Fibroblast of mammary gland (primary cell): ENCODE data around the gene GADD45A.

ENCODE experiments used
- DNase-seq: peaks from one replicate; pipeline ENCODE4 v3.0.0-alpha.2; 2010; ENCODE audit warnings: low read depth
- H3K4me3 ChIP-seq: 2 replicates; pipeline ENCODE4 v1.5.1; 2011; ENCODE audit warnings: low read depth, mild to moderate bottlenecking, low read length, moderate library complexity; ENCODE audit not compliant: control insufficient read depth
- TF ChIP-seq, protein P1 (sequence below): conservative IDR thresholded peaks from 2 replicates; pipeline ENCODE4 v1.5.1; 2011; ENCODE audit warnings: low read depth, low read length, inconsistent platforms; ENCODE audit not compliant: control insufficient read depth, insufficient read depth

The GADD45A gene

DNA sequence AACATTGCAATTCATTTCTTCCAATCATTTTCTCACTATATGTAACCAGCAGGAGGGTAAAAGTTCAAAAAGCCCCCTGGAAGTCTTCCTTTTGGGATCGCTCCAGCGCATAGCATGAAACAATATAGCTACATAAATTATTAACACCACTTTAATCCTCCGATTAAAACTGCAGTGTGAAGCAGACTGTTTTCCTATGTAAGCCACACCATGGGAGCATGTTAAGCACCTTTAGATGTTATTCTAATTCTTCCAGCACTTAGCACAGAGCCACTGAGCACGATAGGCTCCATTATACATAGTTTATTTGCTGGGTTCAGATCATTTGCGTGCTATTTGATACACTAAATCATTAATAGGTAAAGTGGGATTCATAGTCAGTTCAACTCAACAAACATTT lies 18.4 kb upstream of the GADD45A start:
- TF ChIP-seq, protein P1, sequence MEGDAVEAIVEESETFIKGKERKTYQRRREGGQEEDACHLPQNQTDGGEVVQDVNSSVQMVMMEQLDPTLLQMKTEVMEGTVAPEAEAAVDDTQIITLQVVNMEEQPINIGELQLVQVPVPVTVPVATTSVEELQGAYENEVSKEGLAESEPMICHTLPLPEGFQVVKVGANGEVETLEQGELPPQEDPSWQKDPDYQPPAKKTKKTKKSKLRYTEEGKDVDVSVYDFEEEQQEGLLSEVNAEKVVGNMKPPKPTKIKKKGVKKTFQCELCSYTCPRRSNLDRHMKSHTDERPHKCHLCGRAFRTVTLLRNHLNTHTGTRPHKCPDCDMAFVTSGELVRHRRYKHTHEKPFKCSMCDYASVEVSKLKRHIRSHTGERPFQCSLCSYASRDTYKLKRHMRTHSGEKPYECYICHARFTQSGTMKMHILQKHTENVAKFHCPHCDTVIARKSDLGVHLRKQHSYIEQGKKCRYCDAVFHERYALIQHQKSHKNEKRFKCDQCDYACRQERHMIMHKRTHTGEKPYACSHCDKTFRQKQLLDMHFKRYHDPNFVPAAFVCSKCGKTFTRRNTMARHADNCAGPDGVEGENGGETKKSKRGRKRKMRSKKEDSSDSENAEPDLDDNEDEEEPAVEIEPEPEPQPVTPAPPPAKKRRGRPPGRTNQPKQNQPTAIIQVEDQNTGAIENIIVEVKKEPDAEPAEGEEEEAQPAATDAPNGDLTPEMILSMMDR, result no peak
- no peak for DNase-seq
- no peak overlapping the region for H3K4me3 ChIP-seq

DNA sequence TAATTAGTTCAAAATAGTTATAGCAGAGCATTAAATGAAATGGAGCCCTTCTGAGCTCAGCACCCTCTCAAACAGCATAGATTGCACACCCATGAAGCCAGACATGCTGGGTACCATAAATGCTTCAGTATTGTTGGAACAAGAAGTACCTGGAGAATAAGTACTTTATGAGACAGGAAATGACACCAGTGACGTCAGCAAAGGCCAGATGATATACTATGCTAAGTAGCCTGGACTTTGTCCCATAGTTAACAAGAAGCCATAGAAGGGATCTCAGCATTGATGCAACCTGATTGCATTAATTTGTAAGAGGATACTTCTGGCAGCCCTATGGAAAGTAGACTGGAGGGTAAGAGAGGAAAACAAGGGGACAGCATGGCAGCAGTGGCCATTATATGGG lies 16.3 kb upstream of the GADD45A start:
- DNase-seq, result peak; percentile 41
- no peak overlapping the region for H3K4me3 ChIP-seq
- TF ChIP-seq, protein P1, result no peak

DNA sequence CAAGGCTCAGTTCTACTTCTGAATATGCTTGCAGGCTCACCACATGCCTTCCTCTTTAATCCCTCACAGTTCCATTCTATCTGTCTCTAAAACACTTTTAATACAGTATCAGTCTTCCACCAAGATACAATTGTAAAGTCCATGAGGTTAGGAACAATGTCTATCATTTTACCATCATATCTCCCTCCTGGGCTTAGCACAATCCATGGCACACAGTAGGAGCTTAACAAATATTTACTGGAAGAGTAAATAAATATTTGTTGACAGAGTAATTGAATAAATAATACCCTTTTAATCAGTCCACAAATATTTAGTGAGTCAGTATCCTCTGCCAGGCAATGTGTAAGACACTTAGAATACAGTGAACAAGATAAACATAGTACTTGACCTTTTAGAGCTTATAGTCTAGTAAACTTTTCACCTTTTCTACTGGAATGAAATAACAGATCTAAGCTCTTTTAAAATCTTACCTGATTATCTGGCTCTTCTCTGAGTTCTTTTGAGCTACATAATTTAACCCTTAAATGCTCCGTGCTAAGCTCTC lies 12.7 kb upstream of the GADD45A start:
- DNase-seq, result no peak
- TF ChIP-seq, protein P1, result no peak
- H3K4me3 ChIP-seq, result no peak overlapping the region

DNA sequence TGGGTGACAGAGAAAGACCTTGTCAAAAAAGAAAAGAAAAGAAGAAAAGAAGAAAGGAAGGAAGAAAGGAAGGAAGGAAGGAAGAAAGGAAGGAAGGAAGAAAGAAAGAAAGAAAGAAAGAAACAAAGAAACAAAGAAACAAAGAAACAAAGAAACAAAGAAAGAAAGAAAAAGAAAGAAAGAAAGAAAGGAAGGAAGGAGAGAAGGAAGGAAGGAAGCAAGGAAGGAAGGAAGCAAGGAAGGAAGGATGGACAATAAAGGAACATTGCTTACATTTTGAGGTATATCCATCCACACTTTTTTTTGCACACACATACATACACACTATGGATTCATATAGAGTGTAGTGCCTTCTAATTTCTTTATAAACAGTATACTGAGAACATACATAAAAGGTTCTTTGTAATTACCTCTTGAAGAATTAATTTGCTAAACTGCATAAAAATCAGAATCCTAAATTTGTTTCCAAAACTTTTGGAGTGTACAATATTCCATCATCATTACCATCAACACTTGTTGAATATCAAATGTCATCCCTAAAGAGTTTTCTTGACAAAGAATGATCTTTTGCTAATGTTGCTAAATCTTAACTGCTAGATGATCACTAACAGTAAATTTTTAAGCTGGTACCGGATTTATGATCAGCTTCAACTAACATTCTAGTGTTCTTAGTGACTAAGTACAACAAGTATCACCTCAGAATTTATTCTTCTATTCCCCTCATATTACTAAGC lies 11.4 kb upstream of the GADD45A start:
- H3K4me3 ChIP-seq, result no peak overlapping the region
- TF ChIP-seq, protein P1, result no peak
- DNase-seq, result no peak

DNA sequence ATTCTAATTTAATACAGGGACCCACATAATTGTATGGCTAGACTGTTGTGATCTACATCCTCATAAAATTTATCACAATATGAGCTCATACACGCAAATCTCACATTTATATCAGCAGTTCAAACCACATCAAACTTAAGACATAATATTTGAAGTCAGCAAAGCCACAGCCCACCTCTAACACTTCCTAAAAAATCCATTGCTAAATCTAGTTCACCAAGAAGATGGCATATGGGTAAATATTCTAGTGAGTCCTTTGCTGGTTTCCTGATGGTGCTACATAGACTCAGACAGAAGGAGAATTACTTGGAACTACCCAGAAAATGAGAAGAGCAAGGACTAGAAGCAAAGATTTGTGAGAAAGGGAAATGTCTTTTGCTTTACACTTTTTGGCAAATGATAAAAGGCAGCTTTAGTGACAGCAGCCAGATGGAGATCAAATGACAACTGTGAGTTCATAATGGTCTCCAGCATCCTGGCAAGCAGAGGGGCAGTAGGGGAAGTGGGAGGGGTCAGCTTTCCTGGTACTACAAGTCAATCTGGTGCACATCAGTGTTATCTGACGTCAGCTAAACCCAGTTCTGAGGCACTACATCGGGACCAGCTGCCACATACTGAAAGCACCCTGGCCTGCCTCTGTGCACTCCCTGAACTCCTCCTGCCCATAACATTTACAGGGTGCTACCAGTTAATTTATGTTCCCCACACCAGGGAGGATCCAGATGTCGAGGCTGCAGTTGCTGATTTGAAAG lies 10.6 kb upstream of the GADD45A start:
- peak; percentile 82 for DNase-seq
- TF ChIP-seq, protein P1, result no peak
- no peak overlapping the region for H3K4me3 ChIP-seq

DNA sequence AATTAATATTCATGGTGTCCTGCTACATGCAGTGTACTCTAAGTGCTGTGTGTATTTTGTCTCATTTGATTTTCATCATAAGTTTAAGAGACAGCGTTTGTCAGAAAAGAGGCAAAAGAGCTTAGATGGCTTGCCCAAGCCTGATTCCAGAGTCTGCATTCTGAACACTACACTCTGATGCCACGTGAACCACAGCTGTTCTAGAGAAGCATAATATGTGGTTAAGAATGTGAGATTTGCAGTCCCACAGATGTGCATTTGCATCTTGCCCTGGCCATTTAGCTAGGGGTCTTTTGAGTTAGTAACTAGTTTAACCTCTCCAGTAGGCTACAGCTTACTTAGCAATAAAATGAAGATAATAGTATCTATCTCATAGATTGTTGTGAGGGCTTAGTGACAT lies 9.2 kb upstream of the GADD45A start:
- DNase-seq, result no peak
- TF ChIP-seq, protein P1, result no peak
- no peak overlapping the region for H3K4me3 ChIP-seq
